Liver (tissue), 3 donors: ENCODE measurements around the gene RBMS2.

Experiments used
- FOXA1 ChIP-seq: IDR thresholded peaks from 2 replicates; pipeline ENCODE4 v1.6.1; 2016; ENCODE audit warnings: antibody characterized with exemption
- HNF4G ChIP-seq: IDR thresholded peaks from 2 replicates; pipeline ENCODE4 v1.6.1; 2016; ENCODE audit warnings: antibody characterized with exemption
- RAD21 ChIP-seq, 2 donors: IDR thresholded peaks; 2 replicates each; pipeline ENCODE4 v1.6.1; 2016; ENCODE audit warnings: antibody characterized with exemption in 2 of 2, mild to moderate bottlenecking in 2 of 2
- TAF1 ChIP-seq: conservative IDR thresholded peaks from 2 replicates; pipeline ENCODE4 v1.6.1; 2016; ENCODE audit warnings: antibody characterized with exemption, mild to moderate bottlenecking
- TF ChIP-seq, protein P1 (sequence below): fragments of 150-350 bp; IDR thresholded peaks from 2 replicates; pipeline ENCODE4 v1.5.1; 2017; ENCODE audit warnings: improper control_type of control experiment, low read depth, low read length; ENCODE audit not compliant: missing input control
- TF ChIP-seq, protein P2 (sequence below): IDR thresholded peaks from 2 replicates; pipeline ENCODE4 v1.6.1; 2016; ENCODE audit warnings: antibody characterized with exemption, mild to moderate bottlenecking
- TF ChIP-seq, protein P3 (sequence below): IDR thresholded peaks from 2 replicates; pipeline ENCODE4 v1.6.1; 2016; ENCODE audit warnings: antibody characterized with exemption
- donor health status: healthy.
- donor health status: healthy.

DNA sequence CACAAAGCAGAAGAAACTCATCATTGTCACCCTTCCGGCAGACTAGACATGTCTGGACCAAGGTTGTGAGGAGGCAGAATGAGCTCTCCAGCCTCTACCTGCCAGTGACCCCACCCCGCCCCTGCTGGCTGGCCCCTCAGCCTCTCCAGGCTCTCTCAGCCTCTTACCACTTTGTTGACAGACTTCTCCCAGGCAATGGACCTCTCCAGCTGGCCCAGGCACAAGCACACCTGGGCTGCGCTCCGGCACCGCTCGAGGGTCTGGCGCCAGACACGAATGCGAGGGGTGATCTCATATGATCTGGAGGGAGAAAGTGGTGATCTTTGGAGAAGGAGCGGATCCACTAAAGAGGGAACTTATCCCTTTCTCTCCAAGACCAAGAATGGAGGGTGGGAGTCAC, 78.2 kb downstream of the RBMS2 start:
- TF ChIP-seq, protein P1, sequence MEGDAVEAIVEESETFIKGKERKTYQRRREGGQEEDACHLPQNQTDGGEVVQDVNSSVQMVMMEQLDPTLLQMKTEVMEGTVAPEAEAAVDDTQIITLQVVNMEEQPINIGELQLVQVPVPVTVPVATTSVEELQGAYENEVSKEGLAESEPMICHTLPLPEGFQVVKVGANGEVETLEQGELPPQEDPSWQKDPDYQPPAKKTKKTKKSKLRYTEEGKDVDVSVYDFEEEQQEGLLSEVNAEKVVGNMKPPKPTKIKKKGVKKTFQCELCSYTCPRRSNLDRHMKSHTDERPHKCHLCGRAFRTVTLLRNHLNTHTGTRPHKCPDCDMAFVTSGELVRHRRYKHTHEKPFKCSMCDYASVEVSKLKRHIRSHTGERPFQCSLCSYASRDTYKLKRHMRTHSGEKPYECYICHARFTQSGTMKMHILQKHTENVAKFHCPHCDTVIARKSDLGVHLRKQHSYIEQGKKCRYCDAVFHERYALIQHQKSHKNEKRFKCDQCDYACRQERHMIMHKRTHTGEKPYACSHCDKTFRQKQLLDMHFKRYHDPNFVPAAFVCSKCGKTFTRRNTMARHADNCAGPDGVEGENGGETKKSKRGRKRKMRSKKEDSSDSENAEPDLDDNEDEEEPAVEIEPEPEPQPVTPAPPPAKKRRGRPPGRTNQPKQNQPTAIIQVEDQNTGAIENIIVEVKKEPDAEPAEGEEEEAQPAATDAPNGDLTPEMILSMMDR: no peak
- TF ChIP-seq, protein P2, sequence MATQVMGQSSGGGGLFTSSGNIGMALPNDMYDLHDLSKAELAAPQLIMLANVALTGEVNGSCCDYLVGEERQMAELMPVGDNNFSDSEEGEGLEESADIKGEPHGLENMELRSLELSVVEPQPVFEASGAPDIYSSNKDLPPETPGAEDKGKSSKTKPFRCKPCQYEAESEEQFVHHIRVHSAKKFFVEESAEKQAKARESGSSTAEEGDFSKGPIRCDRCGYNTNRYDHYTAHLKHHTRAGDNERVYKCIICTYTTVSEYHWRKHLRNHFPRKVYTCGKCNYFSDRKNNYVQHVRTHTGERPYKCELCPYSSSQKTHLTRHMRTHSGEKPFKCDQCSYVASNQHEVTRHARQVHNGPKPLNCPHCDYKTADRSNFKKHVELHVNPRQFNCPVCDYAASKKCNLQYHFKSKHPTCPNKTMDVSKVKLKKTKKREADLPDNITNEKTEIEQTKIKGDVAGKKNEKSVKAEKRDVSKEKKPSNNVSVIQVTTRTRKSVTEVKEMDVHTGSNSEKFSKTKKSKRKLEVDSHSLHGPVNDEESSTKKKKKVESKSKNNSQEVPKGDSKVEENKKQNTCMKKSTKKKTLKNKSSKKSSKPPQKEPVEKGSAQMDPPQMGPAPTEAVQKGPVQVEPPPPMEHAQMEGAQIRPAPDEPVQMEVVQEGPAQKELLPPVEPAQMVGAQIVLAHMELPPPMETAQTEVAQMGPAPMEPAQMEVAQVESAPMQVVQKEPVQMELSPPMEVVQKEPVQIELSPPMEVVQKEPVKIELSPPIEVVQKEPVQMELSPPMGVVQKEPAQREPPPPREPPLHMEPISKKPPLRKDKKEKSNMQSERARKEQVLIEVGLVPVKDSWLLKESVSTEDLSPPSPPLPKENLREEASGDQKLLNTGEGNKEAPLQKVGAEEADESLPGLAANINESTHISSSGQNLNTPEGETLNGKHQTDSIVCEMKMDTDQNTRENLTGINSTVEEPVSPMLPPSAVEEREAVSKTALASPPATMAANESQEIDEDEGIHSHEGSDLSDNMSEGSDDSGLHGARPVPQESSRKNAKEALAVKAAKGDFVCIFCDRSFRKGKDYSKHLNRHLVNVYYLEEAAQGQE: no peak
- no peak for TF ChIP-seq HNF4G
- no peak for TF ChIP-seq RAD21 (IDR thresholded peaks at IDR 0.05)
- TF ChIP-seq, protein P3, sequence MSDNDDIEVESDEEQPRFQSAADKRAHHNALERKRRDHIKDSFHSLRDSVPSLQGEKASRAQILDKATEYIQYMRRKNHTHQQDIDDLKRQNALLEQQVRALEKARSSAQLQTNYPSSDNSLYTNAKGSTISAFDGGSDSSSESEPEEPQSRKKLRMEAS: no peak
- no peak for TF ChIP-seq TAF1
- no peak for TF ChIP-seq FOXA1
